Skin epidermis (tissue), 12 donors: ENCODE results near the gene PPIP5K1.

Experiments
- H3K27ac ChIP-seq, 21 experiments: fragments of 200-600 bp; sonication (generic) in 11 of 21; one replicate each; pipeline ENCODE4 v1.5.0; 2020; ENCODE audit warnings: mild to moderate bottlenecking in 3 of 21, inconsistent platforms in 2 of 21, moderate library complexity in 2 of 21
- H3K4me3 ChIP-seq, 7 experiments: fragments of 200-600 bp; sonication (generic) in 2 of 7; one replicate each; pipeline ENCODE4 v1.5.0; 2020; ENCODE audit warnings: inconsistent platforms in 2 of 7, mild to moderate bottlenecking in 2 of 7, moderate library complexity in 1 of 7

PPIP5K1 gene

DNA sequence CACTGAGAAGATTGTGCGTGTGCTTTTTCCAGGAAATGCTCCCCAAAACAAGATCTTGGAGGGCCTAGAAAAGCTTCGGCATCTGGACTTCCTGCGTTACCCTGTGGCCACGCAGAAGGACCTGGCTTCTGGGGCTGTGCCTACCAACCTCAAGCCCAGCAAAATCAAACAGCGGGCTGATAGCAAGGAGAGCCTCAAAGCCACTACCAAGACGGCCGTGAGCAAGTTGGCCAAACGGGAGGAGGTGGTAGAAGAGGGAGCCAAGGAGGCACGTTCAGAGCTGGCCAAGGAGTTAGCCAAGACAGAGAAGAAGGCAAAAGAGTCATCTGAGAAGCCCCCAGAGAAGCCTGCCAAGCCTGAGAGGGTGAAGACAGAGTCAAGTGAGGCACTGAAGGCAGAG is 67.8 kb downstream of the PPIP5K1 start:
- Histone ChIP-seq H3K27ac (no peak overlapping the region), H3K4me3 (no peak overlapping the region)

DNA sequence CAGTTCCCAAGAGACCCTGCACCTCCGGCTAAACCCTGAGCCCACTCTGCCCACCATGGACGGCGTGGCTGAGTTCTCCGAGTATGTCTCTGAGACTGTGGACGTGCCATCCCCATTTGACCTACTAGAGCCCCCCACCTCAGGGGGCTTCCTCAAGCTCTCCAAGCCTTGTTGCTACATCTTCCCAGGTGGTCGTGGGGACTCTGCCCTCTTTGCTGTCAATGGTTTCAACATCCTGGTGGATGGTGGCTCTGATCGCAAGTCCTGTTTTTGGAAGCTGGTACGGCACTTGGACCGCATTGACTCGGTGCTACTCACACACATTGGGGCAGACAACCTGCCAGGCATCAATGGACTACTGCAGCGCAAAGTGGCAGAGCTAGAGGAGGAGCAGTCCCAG is 68.6 kb downstream of the PPIP5K1 start:
- Histone ChIP-seq H3K4me3 (no peak overlapping the region), H3K27ac (no peak overlapping the region)

DNA sequence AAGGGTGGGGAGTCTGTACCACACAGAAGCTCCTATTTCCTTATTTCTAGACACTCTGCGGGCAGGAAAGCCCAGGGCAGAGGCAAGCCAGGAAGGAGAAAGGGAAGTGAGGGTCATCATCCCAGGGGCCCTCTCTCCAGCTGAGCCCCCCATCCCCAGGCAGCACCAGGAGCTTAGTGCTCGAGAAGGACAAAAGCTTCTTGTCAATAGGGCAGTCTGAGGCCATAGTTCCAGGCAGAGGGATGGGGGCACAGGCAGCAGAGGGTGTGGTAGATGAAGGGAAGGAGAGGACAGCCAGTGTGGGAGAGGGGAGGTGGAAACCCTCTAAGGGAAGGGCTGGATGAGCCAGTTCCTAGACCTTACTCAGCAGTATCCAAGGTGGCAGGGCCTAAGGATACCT is 69.9 kb downstream of the PPIP5K1 start:
- Histone ChIP-seq H3K27ac (no peak overlapping the region), H3K4me3 (no peak overlapping the region)

DNA sequence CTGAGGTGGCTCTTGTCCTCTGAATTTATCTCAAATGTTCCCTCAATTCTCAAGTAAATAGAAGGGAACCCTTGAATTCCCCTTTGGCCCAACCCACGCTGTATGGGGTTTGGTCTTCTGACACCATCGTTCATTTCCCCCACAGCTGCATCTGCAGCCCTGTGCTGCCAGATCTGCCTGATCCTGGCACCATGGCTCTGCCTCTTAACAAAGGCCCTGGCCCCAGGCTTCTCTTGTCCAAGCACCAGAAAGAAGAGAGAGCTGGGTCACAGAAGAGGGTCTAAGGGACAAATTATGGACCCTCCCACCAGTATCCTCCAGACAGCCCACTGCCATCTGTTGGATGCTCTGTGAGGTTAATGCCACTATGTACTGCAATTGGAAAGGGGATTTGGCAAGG is 70.8 kb downstream of the PPIP5K1 start:
- Histone ChIP-seq H3K4me3 (peak overlapping the region in 1 of 7 experiments; percentile 24), H3K27ac (peak overlapping the region in 3 of 21 experiments; percentile 18 to 66 (median 40))

DNA sequence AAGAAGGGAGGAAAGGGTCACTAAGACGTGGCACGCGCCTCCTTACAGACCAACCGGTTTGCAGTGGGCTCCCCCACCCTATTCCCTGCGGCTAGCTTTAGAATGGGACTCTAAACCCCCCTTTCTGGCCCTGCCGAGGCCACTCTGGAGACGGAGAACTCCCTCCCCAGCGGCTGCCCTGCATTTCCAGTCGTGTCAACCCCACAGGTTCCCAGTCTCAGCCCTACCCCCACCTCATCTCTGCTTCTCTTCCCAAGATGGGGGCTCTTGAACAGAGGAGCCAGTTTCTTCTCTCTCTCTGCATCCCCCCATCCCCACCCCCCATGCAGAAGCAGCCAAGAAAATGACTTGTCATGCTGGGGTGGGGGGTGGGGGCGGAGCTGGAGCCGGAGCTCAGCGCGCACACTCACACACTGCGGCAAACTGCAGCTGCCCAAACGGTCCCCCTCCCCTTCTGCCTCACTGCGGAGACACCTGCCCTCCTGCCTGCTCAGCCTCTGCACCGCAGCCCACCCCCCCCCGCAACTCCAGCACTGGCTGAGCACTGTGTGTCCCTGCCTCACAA is 71.7 kb downstream of the PPIP5K1 start:
- Histone ChIP-seq H3K4me3 (peak overlapping the region; percentile 24 to 40 (median 32)), H3K27ac (peak overlapping the region in 14 of 21 experiments; percentile 24 to 79 (median 64))

DNA sequence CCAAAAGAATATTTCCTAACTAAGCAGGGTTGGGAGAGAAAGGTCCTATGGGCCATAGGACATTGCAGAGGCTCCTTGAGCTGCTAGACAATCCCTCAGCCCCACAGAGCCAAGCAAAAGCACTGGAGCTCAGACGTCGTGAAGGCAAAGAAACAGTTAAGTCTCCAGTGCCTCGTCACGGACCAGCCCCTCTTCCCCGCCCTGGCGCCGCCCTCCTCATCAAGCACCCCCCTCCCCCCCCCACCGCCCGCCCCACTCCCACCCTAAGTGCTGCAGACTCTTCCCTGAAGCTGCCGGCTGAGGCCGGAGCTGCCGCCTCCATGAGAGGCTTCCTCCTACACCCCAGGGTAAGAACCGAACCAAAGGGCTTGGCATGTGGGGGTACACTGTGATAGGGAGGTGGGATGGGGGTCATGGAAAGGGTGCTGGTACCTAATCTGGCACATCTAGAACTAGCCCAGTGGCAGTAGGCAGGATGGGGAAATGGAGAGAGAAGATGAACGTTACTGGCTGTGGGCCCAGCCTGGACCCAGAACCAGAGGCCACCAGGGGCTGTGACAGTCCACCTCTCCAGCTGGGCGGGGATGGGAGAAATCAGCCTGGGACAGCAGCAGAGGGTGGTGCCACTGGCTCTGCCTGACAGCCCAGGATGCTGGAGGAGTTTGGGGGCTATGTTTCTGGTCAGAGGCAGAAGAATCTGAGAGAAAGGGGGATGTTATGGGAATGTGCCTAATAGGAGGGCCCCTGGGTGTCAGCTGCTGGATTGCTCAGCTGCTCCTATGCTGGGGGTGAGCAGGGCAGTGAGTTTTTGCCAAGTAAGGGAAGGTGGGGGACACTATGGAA is 72.4 kb downstream of the PPIP5K1 start, which contains the start of gene MAP1A:
TSS of gene MAP1A (plus strand) at position 255 of the 843 bp plus-strand sequence. CDS start 3,866 bp downstream, outside the sequence.
- H3K27ac ChIP-seq: peak within 1 kb of the TSS in 17 of 21 experiments; percentile 9 to 79 (median 67)
- peak within 1 kb of the TSS; percentile 24 to 40 (median 32) for H3K4me3 ChIP-seq

DNA sequence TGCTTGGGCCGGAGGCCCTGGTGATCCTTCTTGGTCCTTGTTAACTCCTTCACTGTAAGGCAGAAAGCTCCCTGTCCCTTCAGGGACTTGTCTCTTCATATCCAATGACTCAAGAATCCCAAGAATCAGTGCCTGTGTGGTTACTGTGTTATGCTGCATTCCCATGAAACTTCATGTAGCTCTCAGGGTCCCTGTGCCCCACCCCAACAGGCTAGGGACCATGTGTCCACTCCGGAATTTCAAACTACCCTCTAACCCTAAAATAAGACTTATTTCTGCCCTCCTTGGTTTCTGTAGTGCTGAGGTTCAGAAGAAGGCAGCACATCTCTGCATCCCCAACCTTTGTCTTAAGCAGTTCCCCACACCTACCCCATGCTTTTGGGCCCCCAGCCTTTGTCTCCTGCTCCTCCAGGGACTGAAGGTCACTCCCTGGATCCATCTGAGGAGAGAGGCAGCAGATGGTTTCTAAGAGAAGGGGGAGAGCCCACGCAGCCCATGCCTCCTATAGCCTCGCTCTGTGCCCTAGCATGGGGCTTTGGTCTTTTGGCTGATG is 73.1 kb downstream of the PPIP5K1 start:
- Histone ChIP-seq H3K27ac (peak overlapping the region in 17 of 21 experiments; percentile 9 to 79 (median 67)), H3K4me3 (peak overlapping the region in 5 of 7 experiments; percentile 24 to 40 (median 32))

DNA sequence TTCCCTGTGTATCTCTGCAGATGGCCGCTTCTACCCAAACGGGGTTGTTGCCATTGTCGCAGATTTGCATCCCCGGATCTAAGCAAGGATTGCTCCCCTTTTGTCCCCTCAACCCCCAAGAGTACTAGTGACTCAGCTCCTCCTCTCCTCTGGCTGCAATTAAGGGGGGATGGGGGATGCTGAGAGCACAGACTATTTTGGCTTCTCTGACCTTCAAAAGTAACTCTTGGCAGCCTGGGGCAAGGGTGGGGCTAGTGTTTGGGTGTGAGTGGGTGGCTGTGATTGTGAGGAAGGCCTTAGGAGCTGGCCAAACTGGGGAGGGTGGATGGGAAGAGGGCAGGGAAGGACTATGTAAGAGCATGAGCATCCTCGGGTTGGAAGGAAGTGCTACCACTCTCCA is 73.8 kb downstream of the PPIP5K1 start:
- Histone ChIP-seq H3K27ac (peak overlapping the region in 10 of 21 experiments; percentile 52 to 79 (median 71)), H3K4me3 (no peak overlapping the region)

DNA sequence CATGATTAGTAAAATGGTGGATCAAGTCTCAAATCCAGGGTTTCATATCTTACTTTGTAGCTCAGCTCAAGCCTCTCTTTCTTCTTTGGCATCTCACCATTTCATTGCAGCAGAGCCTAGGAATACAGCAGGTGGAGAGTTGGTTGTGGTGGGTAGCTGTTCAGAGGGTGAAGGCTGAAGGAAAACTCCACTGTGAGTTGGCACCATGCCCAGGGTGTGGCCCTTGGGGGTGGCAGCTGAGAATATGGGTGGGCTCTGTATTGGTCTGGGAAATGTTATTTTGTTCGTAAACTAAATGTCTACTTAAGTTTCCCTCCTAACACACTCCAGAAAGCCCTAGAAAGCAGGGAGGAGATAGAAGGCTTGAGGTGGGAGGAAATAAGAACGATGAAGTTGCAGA is 74.3 kb downstream of the PPIP5K1 start:
- Histone ChIP-seq H3K27ac (peak overlapping the region in 8 of 21 experiments; percentile 27 to 73 (median 65)), H3K4me3 (no peak overlapping the region)

DNA sequence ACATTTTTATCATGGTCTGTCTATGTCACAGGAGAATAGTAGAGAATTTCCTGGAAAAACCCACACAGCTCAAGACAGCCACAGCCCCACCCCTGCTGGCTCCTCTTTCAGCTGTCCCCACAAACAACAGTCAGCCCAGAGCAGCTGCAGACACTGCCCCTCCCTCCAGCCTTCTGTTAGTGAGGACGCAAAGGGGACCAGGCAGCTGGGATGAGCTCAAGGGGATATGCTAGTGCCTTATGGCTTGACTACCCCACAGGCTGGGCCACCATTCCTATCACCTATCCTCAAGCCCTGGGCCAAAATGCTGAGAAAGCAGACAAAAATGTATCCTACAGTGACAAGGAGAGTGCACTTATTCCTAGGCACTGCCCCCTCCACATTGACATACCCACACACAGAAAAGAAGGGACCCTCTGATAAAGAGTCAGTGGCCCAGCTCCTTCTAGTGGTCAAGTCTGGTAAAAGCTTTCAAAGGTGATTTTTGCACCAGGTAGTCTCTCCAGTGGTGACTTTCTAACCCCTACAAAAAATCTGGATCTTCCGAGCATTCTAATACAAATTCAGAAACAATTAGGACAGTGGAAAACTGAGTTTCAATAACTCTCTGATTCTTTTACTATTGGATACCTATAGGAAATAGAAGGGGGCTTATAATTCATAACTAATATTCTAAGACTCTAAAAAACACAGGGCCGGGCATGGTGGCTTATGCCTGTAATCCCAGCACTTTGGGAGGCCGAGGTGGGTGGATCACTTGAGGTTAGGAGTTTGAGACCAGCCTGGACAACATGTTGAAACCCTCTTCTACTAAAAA is 75.6 kb downstream of the PPIP5K1 start:
- Histone ChIP-seq H3K4me3 (no peak overlapping the region), H3K27ac (peak overlapping the region in 9 of 21 experiments; percentile 1 to 73 (median 26))

DNA sequence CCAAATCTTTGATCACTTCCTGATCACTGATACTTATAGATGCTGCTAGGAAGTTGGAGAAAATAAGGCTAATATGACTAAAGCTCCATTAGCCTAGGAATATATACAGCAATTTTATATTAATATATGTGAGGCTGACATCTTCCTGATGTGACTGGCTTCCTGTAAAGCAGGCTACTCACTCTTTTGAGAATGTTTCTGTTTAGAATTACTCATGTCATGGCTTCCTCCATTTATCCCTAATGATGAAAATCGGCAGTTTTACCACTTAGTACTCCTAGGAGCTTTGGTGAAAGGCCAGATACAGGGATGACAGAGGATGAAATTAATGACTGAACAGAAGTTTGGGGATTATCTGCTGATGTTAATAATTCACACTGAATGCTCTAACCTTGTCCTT is 76.5 kb downstream of the PPIP5K1 start:
- H3K27ac ChIP-seq: peak overlapping the region in 11 of 21 experiments; percentile 2 to 73 (median 26)
- no peak overlapping the region for H3K4me3 ChIP-seq

DNA sequence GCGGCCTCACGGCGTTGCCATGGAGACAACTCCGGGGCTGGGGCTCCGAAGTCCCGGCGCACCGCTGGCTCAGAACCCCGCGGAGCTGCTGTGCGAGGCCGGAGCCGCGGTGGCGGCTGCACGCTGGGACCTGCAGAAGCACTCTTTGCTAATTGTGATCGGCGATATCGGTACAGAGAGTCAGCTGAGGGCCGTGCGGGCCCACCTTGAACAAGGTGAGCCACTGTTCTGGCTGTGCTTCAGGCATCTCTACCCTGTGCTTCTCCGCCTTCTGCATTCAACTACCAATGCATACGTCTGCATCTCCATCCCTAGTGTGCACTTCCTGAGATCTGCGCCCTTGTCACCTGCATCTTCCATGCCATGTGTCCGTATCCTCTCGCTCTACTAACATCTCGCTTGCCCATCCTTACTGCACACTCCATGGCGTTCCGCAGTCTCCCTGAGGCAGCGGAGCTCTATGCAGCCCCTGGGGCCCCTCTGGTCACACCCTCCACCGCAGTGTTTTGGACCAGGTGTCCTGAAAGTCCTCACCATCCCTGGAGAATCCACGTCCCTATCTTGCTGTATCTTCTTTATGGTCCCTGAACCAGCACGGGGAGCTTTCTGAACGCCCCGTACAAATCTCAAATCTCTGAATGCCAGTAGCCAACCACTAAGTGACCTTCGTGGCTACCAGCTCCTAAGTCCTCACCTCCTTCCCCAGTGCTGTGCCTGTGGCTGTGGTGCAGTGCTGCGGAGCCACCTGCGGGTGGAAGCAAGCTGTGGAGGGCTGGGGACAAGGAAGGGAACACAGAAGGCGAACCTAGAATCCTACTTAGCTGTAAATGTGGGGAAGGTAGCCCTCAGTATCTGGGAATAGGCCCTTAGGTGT is 78.8 kb downstream of the PPIP5K1 start:
- Histone ChIP-seq H3K27ac (peak overlapping the region in 10 of 21 experiments; percentile 0 to 88 (median 43)), H3K4me3 (peak overlapping the region; percentile 33 to 67 (median 43))

DNA sequence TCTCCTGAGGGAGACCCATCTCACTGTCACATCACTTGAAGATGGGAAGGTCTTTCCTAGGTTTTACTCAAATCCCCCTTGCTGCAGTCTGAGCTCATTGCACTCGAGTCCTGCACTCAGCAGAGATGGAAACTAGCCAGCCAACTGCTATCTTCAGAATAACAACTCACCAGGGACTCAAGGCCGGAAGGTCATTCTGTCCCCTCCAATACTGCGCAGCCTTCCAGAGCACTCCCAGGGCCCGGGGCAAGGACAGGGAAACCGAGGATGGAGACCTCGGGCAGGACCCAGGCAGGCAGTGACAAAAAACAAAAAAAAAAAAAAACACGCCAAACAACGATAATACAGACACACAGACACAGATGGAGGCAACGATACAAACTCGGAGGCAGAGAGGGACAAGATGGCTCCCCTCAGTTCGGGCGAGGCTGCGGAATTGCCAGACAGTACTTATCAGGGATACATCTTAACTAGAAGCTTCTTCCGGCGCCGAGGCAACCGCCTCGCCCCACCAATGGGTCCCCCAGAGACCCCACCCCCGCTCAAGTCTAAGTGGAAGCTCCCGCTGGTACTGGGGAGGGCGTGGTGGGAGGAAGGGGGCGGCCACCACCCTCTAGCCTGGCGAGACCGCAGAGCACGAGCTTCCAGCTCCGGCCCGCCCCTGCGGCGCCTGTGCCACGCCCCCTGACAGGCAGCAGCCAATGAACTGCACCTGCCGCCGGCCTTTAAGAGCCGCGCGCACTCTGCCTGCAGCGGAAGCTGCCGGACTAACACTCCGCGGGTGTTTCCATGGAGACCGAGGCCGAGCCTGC is 79.6 kb downstream of the PPIP5K1 start:
- peak overlapping the region in 20 of 21 experiments; percentile 12 to 88 (median 79) for H3K27ac ChIP-seq
- H3K4me3 ChIP-seq: peak overlapping the region; percentile 33 to 67 (median 43)

DNA sequence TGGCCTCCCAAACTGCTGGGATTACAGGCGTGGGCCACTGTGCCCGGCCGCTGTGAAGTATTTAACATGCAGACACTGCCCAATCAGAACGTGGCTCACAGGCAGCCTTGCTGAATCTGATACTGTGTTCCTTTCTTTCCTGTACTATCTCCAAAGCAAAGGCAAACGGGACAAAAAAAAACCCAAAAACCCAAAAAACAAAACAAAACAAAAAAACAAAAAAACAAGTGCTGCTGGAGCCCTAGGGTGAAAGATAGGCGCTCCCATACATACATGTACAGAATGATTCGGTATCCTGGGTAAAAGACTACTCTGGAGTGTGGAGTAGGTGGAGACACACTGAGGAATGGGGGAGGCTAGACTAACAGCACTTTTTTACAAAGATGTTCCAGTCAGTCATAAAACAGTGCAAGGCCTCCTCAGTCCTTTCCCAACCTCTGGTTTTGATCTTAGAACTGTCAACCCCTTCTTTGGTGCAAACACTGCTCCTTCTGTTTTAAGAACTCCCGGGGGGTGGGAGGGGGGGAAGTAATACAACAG is 80.3 kb downstream of the PPIP5K1 start:
- peak overlapping the region in 20 of 21 experiments; percentile 12 to 88 (median 79) for H3K27ac ChIP-seq
- H3K4me3 ChIP-seq: peak overlapping the region in 6 of 7 experiments; percentile 33 to 67 (median 42)

DNA sequence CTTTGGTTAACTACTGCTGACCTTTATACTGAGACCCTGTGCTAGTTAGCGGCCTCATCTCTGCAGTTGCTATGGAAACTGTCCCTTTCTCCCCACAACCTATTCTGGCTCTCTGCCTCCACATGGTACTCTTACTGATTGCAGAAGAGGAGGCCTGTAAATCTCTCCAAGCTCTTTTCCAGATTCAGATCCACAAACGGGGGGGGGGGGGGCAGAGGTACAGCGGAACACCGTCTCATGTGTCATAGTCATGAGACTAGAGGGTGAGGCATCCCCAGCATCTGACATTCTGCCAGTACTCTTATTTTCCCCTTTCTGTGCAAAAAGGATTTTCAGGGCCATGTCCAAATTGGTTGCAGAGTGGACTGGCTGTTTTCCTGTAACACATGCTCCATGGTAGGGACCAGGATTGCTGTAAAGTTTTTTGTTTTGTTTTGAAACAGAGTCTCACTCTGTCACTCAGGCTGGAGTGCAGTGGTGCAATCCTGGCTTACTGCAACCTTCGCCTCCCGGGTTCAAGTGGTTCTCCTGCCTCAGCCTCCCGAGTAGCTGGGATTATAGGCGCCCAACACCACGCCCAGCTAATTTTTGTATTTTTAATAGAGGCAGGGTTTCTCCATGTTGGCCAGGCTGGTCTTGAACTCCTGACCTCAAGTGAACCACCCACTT is 80.9 kb downstream of the PPIP5K1 start:
- Histone ChIP-seq H3K27ac (peak overlapping the region in 19 of 21 experiments; percentile 18 to 88 (median 78)), H3K4me3 (peak overlapping the region in 1 of 7 experiments; percentile 43)

DNA sequence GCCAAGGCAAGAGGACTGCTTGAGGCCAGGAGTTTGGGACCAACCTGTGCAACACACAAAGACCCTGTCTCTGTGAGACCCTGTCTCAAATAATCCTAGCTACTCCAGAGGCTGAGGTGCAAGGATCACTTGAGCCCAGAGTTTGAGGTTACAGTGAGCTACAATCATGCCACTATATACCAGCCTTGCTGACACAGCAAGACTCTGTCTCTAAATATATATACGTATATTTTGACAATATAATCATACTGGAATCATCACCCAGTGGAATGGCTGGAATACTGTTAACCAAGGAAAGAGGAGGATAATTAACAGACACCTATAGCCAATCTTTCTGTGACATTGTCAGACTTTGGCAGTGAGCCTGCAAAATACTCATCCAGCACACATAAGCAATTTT is 81.6 kb downstream of the PPIP5K1 start:
- Histone ChIP-seq H3K4me3 (no peak overlapping the region), H3K27ac (peak overlapping the region in 14 of 21 experiments; percentile 7 to 88 (median 51))

DNA sequence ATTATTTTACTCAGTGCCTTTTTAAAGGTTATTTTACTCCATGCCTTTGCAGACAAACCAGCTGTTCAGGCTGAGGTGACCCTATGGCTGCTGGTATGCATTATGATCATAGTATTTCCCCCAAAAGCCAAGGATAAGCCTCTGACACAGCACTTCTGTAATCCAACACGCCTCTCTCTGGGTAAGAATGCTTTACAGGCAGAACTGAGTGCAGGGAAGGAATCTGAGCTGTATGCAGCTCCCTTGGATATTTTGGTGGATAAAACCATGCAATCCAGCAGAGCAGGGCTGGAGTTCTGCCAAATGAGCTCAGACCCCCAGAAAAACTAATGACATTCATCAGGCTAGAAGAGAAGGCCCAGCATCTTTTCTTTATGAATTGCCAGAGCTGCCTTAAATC is 84.3 kb downstream of the PPIP5K1 start:
- H3K4me3 ChIP-seq: no peak overlapping the region
- no peak overlapping the region for H3K27ac ChIP-seq
